Placental pericyte (primary cell): ENCODE data around the gene ULBP3. TPM values are rescaled to one million over a fixed set of nuclear protein-coding genes. Genes with fewer than 3 reads are reported as not detected.

Experiments
- total RNA-seq: library from RNA; depleted of rRNA; stranded (reverse); fragments of >200 nt; gene quantifications from 2 replicates; pipeline ENCODE4 v1.2.3, GENCODE V29; 2012

ULBP3 gene
- 7.0 and 20.3 TPM in 2 replicates for total RNA-seq

DNA sequence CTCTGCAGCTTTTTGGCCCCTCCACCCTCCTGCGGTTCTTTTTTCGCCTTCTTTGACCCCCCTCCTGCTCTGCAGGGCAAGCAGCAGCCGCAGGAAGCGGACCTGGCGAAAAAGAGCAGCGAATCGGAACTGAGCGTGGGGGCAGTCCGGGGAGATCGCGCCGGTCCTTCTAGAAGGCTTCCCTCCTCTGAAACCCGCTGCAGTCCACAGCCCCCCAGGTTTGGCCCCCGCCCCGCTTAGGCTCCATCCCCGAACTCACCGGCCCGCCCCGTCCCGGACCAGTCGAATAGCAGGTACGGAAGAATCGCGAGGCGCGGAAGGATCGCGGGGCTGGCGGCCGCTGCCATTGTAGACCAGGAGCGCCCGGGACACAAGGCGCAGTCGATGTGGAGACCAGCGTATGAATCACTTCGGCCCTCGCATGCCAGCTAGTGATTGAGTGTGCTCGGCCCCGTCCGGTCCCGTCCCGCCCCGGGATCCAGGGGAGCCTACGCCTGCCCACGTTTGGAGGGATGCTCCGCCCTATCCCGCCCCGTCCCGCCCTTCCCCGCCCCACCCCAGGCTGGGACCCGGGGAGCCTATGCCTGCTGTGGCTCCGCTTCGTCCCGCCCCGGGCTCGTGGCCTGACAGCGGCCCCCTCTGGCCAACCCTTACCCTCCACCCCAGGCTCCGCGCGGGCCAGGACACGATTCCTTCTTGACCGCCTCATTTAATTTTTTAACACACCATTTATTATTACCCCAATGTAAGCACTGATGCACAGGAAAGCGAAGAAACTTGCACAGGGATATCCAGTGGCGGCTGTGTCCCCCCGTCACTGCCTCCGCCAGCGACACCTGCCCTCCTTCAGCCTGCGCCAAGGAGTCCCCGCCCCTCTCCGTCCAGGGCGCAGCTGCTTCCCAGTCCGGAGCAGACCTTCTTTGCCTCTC, at the start of gene ULBP3:
ULBP3 (minus strand) TSS at position 402 of the 929 bp plus-strand sequence; CDS start at position 347, 55 bp downstream.

DNA sequence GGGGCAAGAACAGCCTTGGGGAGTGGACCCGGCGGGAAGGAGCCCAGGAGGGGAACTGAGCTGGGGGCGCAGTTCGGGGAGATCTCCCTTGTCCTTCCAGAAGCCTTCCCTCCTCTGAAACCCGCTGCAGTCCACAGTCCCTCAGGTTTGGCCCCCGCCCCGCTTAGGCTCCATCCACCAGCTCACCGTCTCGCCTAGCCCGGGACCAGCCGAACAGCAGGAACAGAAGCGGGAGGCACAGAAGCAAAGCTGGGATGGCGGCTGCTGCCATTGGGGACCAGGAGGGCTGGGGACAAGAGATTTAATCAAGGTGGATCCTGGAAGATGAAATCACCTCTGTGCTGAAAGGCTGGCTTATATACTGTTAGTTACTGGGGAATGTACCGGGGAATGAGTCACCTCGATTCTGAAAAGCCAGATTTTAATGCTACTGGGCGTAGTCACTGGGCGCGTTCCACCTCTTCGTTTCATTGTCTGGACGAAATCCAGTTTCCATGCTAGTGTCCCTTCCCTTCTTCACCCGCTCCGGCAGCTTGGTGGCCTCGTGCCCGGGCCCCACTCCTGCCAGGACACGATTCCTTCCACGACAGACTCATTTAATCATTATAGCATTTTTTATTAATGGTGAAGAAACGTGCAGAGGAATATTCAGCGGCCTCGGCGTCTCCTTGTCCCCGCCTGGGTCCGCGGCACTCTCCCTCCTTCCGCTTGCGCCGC, 43.6 kb downstream of the ULBP3 start, which contains the start of gene RAET1L:
RAET1L (minus strand) TSS at position 332 of the 717 bp plus-strand sequence; CDS start at position 271, 61 bp downstream.

Other genes starting within 250 kb of the ULBP3 start
- gene LRP11, start 204.8 kb downstream of the ULBP3 start, total RNA-seq, result 49.9 and 135 TPM in 2 replicates
- gene RAET1E, start 171.0 kb downstream of the ULBP3 start, total RNA-seq, result 1.1 TPM in 1 of 2 replicates, not detected in the other
- gene RAET1G, start 146.0 kb downstream of the ULBP3 start, total RNA-seq, result 1.3 and 1.6 TPM in 2 replicates
- gene ULBP2, start 127.1 kb downstream of the ULBP3 start, total RNA-seq, result 9.2 and 11.5 TPM in 2 replicates
- gene ULBP1, start 105.2 kb downstream of the ULBP3 start, total RNA-seq, result 0.66 and 0.86 TPM in 2 replicates
- not detected in 2 replicates for gene RAET1L, start 43.6 kb downstream of the ULBP3 start, total RNA-seq
- not detected in 2 replicates for gene PPP1R14C, start 73.9 kb upstream of the ULBP3 start, total RNA-seq